Thoracic aorta (tissue), 2 donors: ENCODE measurements around the gene HNRNPA2B1. TPM values are rescaled to one million over a fixed set of nuclear protein-coding genes. Genes with fewer than 3 reads are reported as not detected.

Experiments used
- ATAC-seq: fragments of 150-250 bp; one replicate; pipeline ENCODE4 v1.8.0; 2017; ENCODE audit warnings: low read depth; ENCODE audit not compliant: insufficient number of reproducible peaks, low FRiP score
- DNase-seq: peaks from one replicate; pipeline ENCODE4 v3.0.0-alpha.2; 2020; ENCODE audit warnings: low spot score
- H3K27ac ChIP-seq, 2 donors: fragments of 200-600 bp; sonication (generic); 1 replicate in 1 of 2; 2 replicates in 1 of 2; pipeline ENCODE4 v1.5.1; 2016; ENCODE audit warnings: mild to moderate bottlenecking in 2 of 2, moderate library complexity in 2 of 2
- H3K27me3 ChIP-seq: fragments of 200-600 bp; sonication (generic); replicated peaks from 2 replicates; pipeline ENCODE4 v1.6.0; 2016; ENCODE audit warnings: mild to moderate bottlenecking; ENCODE audit not compliant: insufficient read depth
- H3K36me3 ChIP-seq: fragments of 200-600 bp; sonication (generic); one replicate; pipeline ENCODE4 v1.5.1; 2016
- H3K4me1 ChIP-seq, 2 donors: fragments of 200-600 bp; sonication (generic); 1 replicate in 1 of 2; 2 replicates in 1 of 2; pipeline versions ENCODE4 v1.5.1 to v1.6.0; 2016; ENCODE audit warnings: low read depth in 2 of 2, mild to moderate bottlenecking in 1 of 2; ENCODE audit not compliant: control insufficient read depth in 1 of 2
- H3K4me3 ChIP-seq: fragments of 200-600 bp; sonication (generic); 2 replicates; pipeline ENCODE4 v1.5.1; 2016; ENCODE audit warnings: mild to moderate bottlenecking
- H3K9me3 ChIP-seq: fragments of 200-600 bp; sonication (generic); 2 replicates; pipeline ENCODE4 v1.5.1; 2016
- total RNA-seq, 2 donors: library from RNA; depleted of rRNA; stranded (reverse); fragments of >200 nt; gene quantifications; one replicate each; pipeline versions ENCODE4 v1.1.0 to v1.2.3, GENCODE V29; 2016
- TF ChIP-seq, protein P1 (sequence below): fragments of 200-600 bp; sonication (generic); IDR thresholded peaks from one replicate; pipeline ENCODE4 v1.5.1; 2019; ENCODE audit warnings: antibody characterized with exemption

HNRNPA2B1 gene
- total RNA-seq, 2 donors from 2014 or later: 142 to 204 TPM

- no peak for ATAC-seq
Observed at GRCh38 chr7:26182283-26182682, 18.3 kb downstream of the HNRNPA2B1 start.

DNA sequence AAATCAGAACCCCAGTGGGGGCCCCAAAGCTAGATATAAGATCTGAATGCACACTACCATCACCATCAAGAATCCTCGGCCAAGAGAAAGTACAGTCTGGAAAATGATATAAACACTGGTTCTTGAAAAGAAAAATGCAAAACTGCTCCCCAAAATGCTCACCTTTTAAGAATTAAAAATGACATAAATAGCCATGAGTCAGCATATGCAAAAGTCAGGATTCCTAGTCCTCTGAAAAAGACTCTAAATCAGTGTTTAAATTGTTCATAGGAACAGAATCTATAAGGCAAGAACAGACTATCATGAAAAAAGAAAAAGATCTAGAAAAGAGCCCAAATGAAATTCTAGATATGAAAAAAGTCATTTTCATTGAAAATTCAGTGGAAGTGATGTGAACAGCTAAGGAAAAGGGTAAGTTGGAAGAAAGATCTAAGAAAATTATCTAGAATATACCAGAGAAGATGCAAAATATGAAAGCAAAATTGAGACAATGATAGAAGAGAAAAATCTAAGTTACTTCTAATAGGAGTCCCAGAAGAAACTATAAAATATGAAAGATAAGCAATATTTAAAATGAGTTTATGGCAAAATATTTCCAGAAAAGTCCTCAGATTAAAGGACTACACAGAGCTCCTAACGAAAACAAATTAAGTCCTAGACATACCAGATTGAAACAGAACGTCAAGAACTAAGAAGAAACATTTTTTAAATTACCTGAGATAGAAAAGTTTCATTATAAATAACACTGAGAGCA, 18.9 kb downstream of the HNRNPA2B1 start:
- H3K9me3 ChIP-seq: no peaks in the 10 kb centered on the region
- ATAC-seq (no peak), DNase-seq (no peak)
- no peaks in the 10 kb centered on the region for H3K4me1 ChIP-seq
- TF ChIP-seq, protein P1, sequence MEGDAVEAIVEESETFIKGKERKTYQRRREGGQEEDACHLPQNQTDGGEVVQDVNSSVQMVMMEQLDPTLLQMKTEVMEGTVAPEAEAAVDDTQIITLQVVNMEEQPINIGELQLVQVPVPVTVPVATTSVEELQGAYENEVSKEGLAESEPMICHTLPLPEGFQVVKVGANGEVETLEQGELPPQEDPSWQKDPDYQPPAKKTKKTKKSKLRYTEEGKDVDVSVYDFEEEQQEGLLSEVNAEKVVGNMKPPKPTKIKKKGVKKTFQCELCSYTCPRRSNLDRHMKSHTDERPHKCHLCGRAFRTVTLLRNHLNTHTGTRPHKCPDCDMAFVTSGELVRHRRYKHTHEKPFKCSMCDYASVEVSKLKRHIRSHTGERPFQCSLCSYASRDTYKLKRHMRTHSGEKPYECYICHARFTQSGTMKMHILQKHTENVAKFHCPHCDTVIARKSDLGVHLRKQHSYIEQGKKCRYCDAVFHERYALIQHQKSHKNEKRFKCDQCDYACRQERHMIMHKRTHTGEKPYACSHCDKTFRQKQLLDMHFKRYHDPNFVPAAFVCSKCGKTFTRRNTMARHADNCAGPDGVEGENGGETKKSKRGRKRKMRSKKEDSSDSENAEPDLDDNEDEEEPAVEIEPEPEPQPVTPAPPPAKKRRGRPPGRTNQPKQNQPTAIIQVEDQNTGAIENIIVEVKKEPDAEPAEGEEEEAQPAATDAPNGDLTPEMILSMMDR: no peak
- H3K27ac ChIP-seq: no peak overlapping the region
- H3K27me3 ChIP-seq: no peaks in the 10 kb centered on the region
- H3K4me3 ChIP-seq: no peak overlapping the region
- no peaks in the 10 kb centered on the region for H3K36me3 ChIP-seq

More at GRCh38 chr7:26182283-26182682, 18.3 kb downstream of the HNRNPA2B1 start:
- H3K4me3 ChIP-seq: no peak overlapping the region
- no peak for DNase-seq
- H3K9me3 ChIP-seq: no peaks in the 10 kb centered on the region
- no peaks in the 10 kb centered on the region for H3K36me3 ChIP-seq
- TF ChIP-seq, protein P1: no peak
- no peaks in the 10 kb centered on the region for H3K27me3 ChIP-seq
- H3K4me1 ChIP-seq: no peaks in the 10 kb centered on the region
- H3K27ac ChIP-seq: no peak overlapping the region

- Histone ChIP-seq H3K27me3 (no peaks in the 10 kb centered on the region), H3K27ac (no peak overlapping the region), H3K4me3 (no peak overlapping the region), H3K9me3 (no peaks in the 10 kb centered on the region), H3K4me1 (no peaks in the 10 kb centered on the region), H3K36me3 (no peaks in the 10 kb centered on the region)
- ATAC-seq: no peak
- no peak for DNase-seq
- TF ChIP-seq, protein P1: no peak
Observed at GRCh38 chr7:26180792-26181198, 19.8 kb downstream of the HNRNPA2B1 start.

DNA sequence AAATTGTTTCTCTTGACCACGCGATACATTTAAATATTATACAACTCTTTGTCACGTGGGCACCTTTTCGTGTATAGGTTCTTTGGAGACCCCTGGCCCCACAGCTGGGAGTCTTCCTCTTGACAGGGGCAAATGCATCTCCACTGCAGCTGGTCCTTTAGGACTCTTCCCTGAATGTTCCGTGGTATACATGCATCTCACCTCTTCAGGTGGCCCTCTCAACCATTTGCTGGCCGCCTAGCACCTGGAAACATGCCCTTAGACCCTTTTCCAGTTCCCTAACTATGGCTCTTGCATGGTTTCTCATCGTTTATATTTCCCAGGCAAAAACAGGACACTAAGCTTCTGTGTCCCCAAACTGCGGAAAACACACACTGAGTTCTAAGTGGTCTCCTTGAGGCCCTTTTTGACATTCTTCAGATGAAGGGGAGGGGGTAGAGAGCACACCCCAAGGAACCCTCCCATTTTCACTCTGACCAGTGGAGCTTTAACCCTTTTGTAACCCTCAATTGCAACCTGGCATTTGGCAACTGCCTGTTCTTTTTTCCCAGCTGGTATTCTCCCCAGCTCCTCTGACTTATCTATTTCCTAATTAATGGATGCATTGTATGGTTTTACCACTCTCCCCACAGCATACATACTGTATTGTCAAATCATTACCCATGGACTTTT, 20.6 kb downstream of the HNRNPA2B1 start:
- TF ChIP-seq, protein P1: no peak
- no peak for ATAC-seq

GRCh38 chr7:26179422-26179821, 21.1 kb downstream of the HNRNPA2B1 start:
- no peak for ATAC-seq
- Histone ChIP-seq H3K36me3 (no peaks in the 10 kb centered on the region), H3K27ac (no peak overlapping the region), H3K9me3 (no peaks in the 10 kb centered on the region), H3K27me3 (no peaks in the 10 kb centered on the region), H3K4me3 (no peak overlapping the region), H3K4me1 (no peaks in the 10 kb centered on the region)
- no peak for DNase-seq
- TF ChIP-seq, protein P1: no peak

More for the DNA sequence above, 20.6 kb downstream of the HNRNPA2B1 start:
- H3K4me3 ChIP-seq: no peak overlapping the region
- DNase-seq: no peak
- no peaks in the 10 kb centered on the region for H3K36me3 ChIP-seq
- H3K27me3 ChIP-seq: no peaks in the 10 kb centered on the region
- no peaks in the 10 kb centered on the region for H3K4me1 ChIP-seq
- no peak overlapping the region for H3K27ac ChIP-seq
- no peaks in the 10 kb centered on the region for H3K9me3 ChIP-seq
